K562 (cell line): Measurements from ENCODE around the gene IDUA. TPM values are rescaled to one million over a fixed set of nuclear protein-coding genes. Genes with fewer than 3 reads are reported as not detected.
A peak's percentile ranks its signal among the peaks of the same experiment; 100 is the strongest.

Source experiments
- CREB1 ChIP-seq, 2 experiments: sonication (generic) in 1 of 2; formaldehyde crosslinking in 1 of 2; IDR thresholded peaks; 2 replicates each; pipeline versions ENCODE4 v1.6.1 to v1.8.0; 2012 to 2022; ENCODE audit warnings: inconsistent platforms in 1 of 2, mild to moderate bottlenecking in 1 of 2, missing genetic modification reagents in 1 of 2, moderate library complexity in 1 of 2
- CTCF ChIP-seq, 3 experiments: IDR thresholded peaks in 2 of 3; conservative IDR thresholded peaks in 1 of 3; 2 replicates each; pipeline ENCODE4 v1.5.1; 2011 to 2012; ENCODE audit warnings: low read length in 3 of 3, mild to moderate bottlenecking in 3 of 3, control low read depth in 2 of 3, improper control_type of control experiment in 1 of 3, inconsistent platforms in 1 of 3, low read depth in 1 of 3, mixed read lengths in 1 of 3, moderate library complexity in 1 of 3; ENCODE audit not compliant: insufficient read depth in 2 of 3
- ERF ChIP-seq: fragments of 450-650 bp; formaldehyde crosslinking; IDR thresholded peaks from 2 replicates; pipeline ENCODE4 v1.4.0; 2020; ENCODE audit warnings: mild to moderate bottlenecking, mixed read lengths
- GABPB1 ChIP-seq: sonication (generic); formaldehyde crosslinking; IDR thresholded peaks from 2 replicates; pipeline ENCODE4 v1.8.0; 2022; ENCODE audit warnings: mild to moderate bottlenecking, missing genetic modification reagents
- PPARD ChIP-seq: fragments of 250-450 bp; sonication (Bioruptor Pico); IDR thresholded peaks from 2 replicates; pipeline ENCODE4 v1.8.0; 2022; ENCODE audit warnings: inconsistent platforms, mild to moderate bottlenecking, moderate library complexity
- RHOXF2B ChIP-seq: fragments of 250-450 bp; sonication (Bioruptor Pico); conservative IDR thresholded peaks from 2 replicates; pipeline ENCODE4 v1.5.1; 2021
- SIN3A ChIP-seq, 2 experiments: fragments of 150-350 bp in 1 of 2; IDR thresholded peaks; 2 replicates each; pipeline ENCODE4 v1.6.1; 2011 to 2016; ENCODE audit warnings: borderline replicate concordance in 2 of 2, low read depth in 2 of 2, low read length in 2 of 2, mild to moderate bottlenecking in 2 of 2, moderate library complexity in 2 of 2; ENCODE audit not compliant: control insufficient read depth in 1 of 2
- SMAD4 ChIP-seq: fragments of 250-450 bp; sonication (Bioruptor Pico); conservative IDR thresholded peaks from 2 replicates; pipeline ENCODE4 v1.8.0; 2021; ENCODE audit warnings: inconsistent platforms, mild to moderate bottlenecking, moderate library complexity
- STAT6 ChIP-seq: sonication (generic); formaldehyde crosslinking; IDR thresholded peaks from 2 replicates; pipeline ENCODE4 v1.8.1; 2023; ENCODE audit warnings: mild to moderate bottlenecking, missing genetic modification reagents
- ZNF174 ChIP-seq: fragments of 250-450 bp; sonication (Bioruptor Pico); IDR thresholded peaks from 2 replicates; pipeline ENCODE4 v1.4.0; 2020; ENCODE audit warnings: mild to moderate bottlenecking
- ZNF354B ChIP-seq: fragments of 250-450 bp; sonication (Bioruptor Pico); IDR thresholded peaks from 2 replicates; pipeline ENCODE4 v1.4.0; 2020
- ZNF511 ChIP-seq: sonication (generic); formaldehyde crosslinking; IDR thresholded peaks from 2 replicates; pipeline ENCODE4 v1.8.0; 2022; ENCODE audit warnings: mild to moderate bottlenecking, missing genetic modification reagents
- ZNF512 ChIP-seq: IDR thresholded peaks from 2 replicates; pipeline ENCODE4 v1.6.1; 2016; ENCODE audit warnings: missing genetic modification characterization, missing compliant biosample characterization
- ZNF79 ChIP-seq: fragments of 250-450 bp; sonication (Bioruptor Pico); IDR thresholded peaks from 2 replicates; pipeline ENCODE4 v1.4.0; 2020; ENCODE audit warnings: low read depth, mild to moderate bottlenecking, moderate library complexity
- polyA plus RNA-seq, 8 experiments: library from polyadenylated mRNA; depleted of rRNA in 4 of 8; stranded (reverse) in 5 of 8; unstranded in 3 of 8; fragments of >200 nt; fragmentation: Nextera tagmentation in 2 of 8; fragmentation: Illumina TruSeq in 1 of 8; extraction: Ambion mirVana in 2 of 8; extraction: Trizol in 1 of 8; gene quantifications; 2 replicates each; pipeline versions ENCODE4 v1.2.1 to v1.2.3, GENCODE V29; 2011 to 2014; ENCODE audit warnings: inconsistent platforms in 1 of 8, missing spikeins in 1 of 8
- total RNA-seq, 7 experiments: library from RNA; depleted of rRNA in 6 of 7; stranded (reverse); fragments of >200 nt in 6 of 7; fragmentation: Illumina TruSeq in 2 of 7; extraction: Trizol in 2 of 7; gene quantifications; 2 replicates each; pipeline versions ENCODE4 v1.2.1 to v1.2.3, GENCODE V29; 2011 to 2021; ENCODE audit warnings: low replicate concordance in 1 of 7
- TF ChIP-seq, protein P1 (sequence below), 2 experiments: fragments of 250-450 bp in 1 of 2; fragments of 450-650 bp in 1 of 2; sonication (Bioruptor Pico) in 1 of 2; IDR thresholded peaks; 2 replicates each; pipeline versions ENCODE4 v1.6.1 to v1.8.0; 2016 to 2021; ENCODE audit warnings: mild to moderate bottlenecking in 2 of 2, moderate library complexity in 2 of 2, missing compliant biosample characterization in 1 of 2, missing genetic modification characterization in 1 of 2
- TF ChIP-seq, protein P2 (sequence below): fragments of 450-650 bp; IDR thresholded peaks from 2 replicates; pipeline ENCODE4 v1.6.1; 2016; ENCODE audit warnings: missing biosample characterization, missing genetic modification characterization

Gene IDUA
- total and polyA plus RNA-seq, 9 of the 15 experiments (the other 6 are each of a cell fraction or from before 2014, with no cell fraction given): 0.04 to 16.1 (median 1.2) TPM

- TF ChIP-seq GABPB1 (CRISPR knock-in tag) (peak; percentile 52; the same call in 1 of the 2 replicates), ERF (CRISPR knock-in tag) (0 out of 2 replicates have a peak, but pooled peaks have one; percentile 29), ZNF354B (CRISPR knock-in tag) (no peak), SIN3A (IDR thresholded peaks at IDR 0.05; ENCODE audit: borderline replicate concordance in 2 of 2, control insufficient read depth in 1 of 2, low read depth in 2 of 2, low read length in 2 of 2) (peak; percentile 36 to 59; a peak in 1 of 4 replicates), STAT6 (0 out of 2 replicates have a peak, but pooled peaks have one; percentile 31), SMAD4 (CRISPR knock-in tag) (no peak; the same call in 1 of the 2 replicates), ZNF512 (tag) (no peak), CTCF (IDR thresholded peaks at IDR 0.05 in 2 of 3, conservative IDR thresholded peaks at IDR 0.05 in 1 of 3; ENCODE audit: insufficient read depth in 2 of 3, low read depth in 1 of 3, low read length in 3 of 3) (no peak), RHOXF2B (CRISPR knock-in tag) (no peak), ZNF79 (CRISPR knock-in tag) (no peak), PPARD (CRISPR knock-in tag) (no peak), ZNF174 (no peak), ZNF511 (CRISPR knock-in tag) (no peak), CREB1 (IDR thresholded peaks at IDR 0.05) (peak; percentile 9; the same call in 1 of the 2 replicates), CREB1 (CRISPR knock-in tag; IDR thresholded peaks at IDR 0.05) (no peak)
- TF ChIP-seq, protein P1, sequence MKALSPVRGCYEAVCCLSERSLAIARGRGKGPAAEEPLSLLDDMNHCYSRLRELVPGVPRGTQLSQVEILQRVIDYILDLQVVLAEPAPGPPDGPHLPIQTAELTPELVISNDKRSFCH (CRISPR knock-in tag; IDR thresholded peaks at IDR 0.05): no peak
- TF ChIP-seq, protein P1 (tag; IDR thresholded peaks at IDR 0.05): 0 out of 2 replicates have a peak, but pooled peaks have one; percentile 80
- TF ChIP-seq, protein P2, sequence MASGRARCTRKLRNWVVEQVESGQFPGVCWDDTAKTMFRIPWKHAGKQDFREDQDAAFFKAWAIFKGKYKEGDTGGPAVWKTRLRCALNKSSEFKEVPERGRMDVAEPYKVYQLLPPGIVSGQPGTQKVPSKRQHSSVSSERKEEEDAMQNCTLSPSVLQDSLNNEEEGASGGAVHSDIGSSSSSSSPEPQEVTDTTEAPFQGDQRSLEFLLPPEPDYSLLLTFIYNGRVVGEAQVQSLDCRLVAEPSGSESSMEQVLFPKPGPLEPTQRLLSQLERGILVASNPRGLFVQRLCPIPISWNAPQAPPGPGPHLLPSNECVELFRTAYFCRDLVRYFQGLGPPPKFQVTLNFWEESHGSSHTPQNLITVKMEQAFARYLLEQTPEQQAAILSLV (tag): no peak
Measured at GRCh38 chr4:992297-993110, 5.7 kb downstream of the IDUA start (continued).
